Transverse colon (tissue), 4 donors: ENCODE measurements around the gene PCSK5. TPM values are rescaled to one million over a fixed set of nuclear protein-coding genes. Genes with fewer than 3 reads are reported as not detected.

ENCODE experiments used
- DNase-seq: peaks from one replicate; pipeline ENCODE4 v3.0.0-alpha.2; 2019
- H3K27ac ChIP-seq, 4 donors: fragments of 200-600 bp; sonication (generic); 2 replicates each; pipeline ENCODE4 v1.5.1; 2016 to 2018; ENCODE audit warnings: inconsistent platforms in 4 of 4
- H3K27me3 ChIP-seq: fragments of 200-600 bp; sonication (generic); 2 replicates; pipeline ENCODE4 v1.5.1; 2017; ENCODE audit warnings: inconsistent platforms
- H3K36me3 ChIP-seq, 4 donors: fragments of 200-600 bp; sonication (generic); 2 replicates each; pipeline ENCODE4 v1.5.1; 2017 to 2019; ENCODE audit warnings: inconsistent platforms in 4 of 4
- H3K4me1 ChIP-seq, 4 donors: fragments of 200-600 bp; sonication (generic); 2 replicates each; pipeline ENCODE4 v1.5.1; 2017 to 2020; ENCODE audit warnings: inconsistent platforms in 4 of 4
- H3K4me3 ChIP-seq, 4 donors: fragments of 200-600 bp; sonication (generic); 1 replicate in 1 of 4; 2 replicates in 3 of 4; pipeline versions ENCODE4 v1.5.1 to v1.6.1; 2017 to 2019; ENCODE audit warnings: inconsistent platforms in 4 of 4
- H3K9me3 ChIP-seq, 2 donors: fragments of 200-600 bp; sonication (generic); 2 replicates each; pipeline ENCODE4 v1.5.1; 2017 to 2019; ENCODE audit warnings: inconsistent platforms in 2 of 2
- EP300 ChIP-seq: sonication (generic); formaldehyde crosslinking; IDR thresholded peaks from one replicate; pipeline ENCODE4 v1.6.1; 2017; ENCODE audit warnings: antibody characterized with exemption, low read depth
- POLR2A ChIP-seq: fragments of 450-650 bp; IDR thresholded peaks from one replicate; pipeline ENCODE4 v1.6.1; 2016; ENCODE audit warnings: antibody characterized with exemption, mild to moderate bottlenecking, moderate library complexity
- POLR2AphosphoS5 ChIP-seq, 3 donors: sonication (generic); formaldehyde crosslinking; IDR thresholded peaks; one replicate each; pipeline ENCODE4 v1.6.1; 2016; ENCODE audit warnings: antibody characterized with exemption in 3 of 3
- WGBS, 2 donors: methylation state at CpG; one replicate each; pipeline ENCODE4 v1.1.5; 2018; ENCODE audit warnings: low coverage in 1 of 2; 5-methylcytosine and 5-hydroxymethylcytosine counted together
- in situ Hi-C, 4 donors: fragments of 200-750 bp; cut with MboI; loops; one replicate each; pipeline versions ENCODE4 v1.15.0 to v1.15.1; 2017; ENCODE audit warnings: low sequenced_read_pairs in 3 of 4, low pct_ligation_motif_present in 1 of 4, low pct_unique_long_range_greater_than_20kb in 1 of 4
- intact Hi-C: fragments of 100-400 bp; cut with DNase I; formaldehyde crosslinking; loops from one replicate; pipeline ENCODE4 v1.15.1; 2023; ENCODE audit warnings: low total_unique reads
- total RNA-seq, 4 donors: library from RNA; depleted of rRNA; stranded (reverse); fragments of >200 nt; gene quantifications; one replicate each; pipeline ENCODE4 v1.1.0, GENCODE V29; 2016
- TF ChIP-seq, protein P1 (sequence below), 5 experiments: fragments of 200-600 bp in 3 of 5; fragments of 450-650 bp in 2 of 5; sonication (generic) in 3 of 5; IDR thresholded peaks; 1 replicate in 2 of 5; 2 replicates in 3 of 5; pipeline ENCODE4 v1.5.1; 2016 to 2017; ENCODE audit warnings: antibody characterized with exemption in 5 of 5, inconsistent platforms in 3 of 5, mild to moderate bottlenecking in 2 of 5, moderate library complexity in 1 of 5

The PCSK5 gene
- total RNA-seq, 4 donors from 2014 or later = 110 to 248 (median 127) TPM

DNA sequence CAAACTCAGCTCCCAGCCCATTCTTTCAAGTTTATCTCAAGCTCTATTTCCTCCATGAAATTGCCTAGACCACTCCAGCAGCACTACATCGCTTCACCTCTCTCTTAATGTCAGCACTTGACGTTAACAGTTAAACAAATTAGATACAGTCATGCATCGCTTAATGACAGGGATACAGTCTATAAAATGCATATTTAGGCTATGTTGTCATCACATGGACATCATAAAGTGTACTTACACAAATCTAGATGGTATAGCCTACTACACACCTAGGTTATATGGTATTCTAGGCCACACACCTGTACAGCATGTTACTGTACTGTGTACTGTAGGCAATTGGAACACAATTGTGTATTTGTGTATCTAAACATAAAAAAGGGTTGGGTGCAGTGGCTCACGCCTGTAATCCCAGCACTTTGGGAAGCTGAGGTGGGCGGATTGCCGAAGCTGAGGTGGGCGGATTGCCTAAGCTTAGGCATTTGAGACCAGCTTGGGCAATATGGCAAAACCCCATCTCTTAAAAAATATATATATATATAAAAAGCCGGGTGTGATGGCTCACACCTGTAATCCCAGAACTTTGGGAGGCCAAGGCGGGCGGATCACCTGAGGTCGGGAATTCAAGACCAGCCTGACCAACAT is 13.4 kb upstream of the PCSK5 start:
- no peaks in the 10 kb centered on the region for H3K36me3 ChIP-seq
- peak; percentile 30 for DNase-seq
- in situ Hi-C loops = loop anchor here in 3 of 4 donors (25.0 kb wide), 2 partner anchors 410 to 435 kb away; no protein-coding TSS in a partner anchor
- H3K27ac ChIP-seq = peak overlapping the region in 2 of 4 donors; percentile 42
- intact Hi-C loops = no loop called here
- H3K4me3 ChIP-seq = no peak overlapping the region
- TF ChIP-seq EP300 = peak; percentile 15
- TF ChIP-seq POLR2AphosphoS5 (IDR thresholded peaks at IDR 0.05) = peak in 2 of 3 donors; percentile 30 to 72
- TF ChIP-seq POLR2A = no peak
- 69 to 76% methylated on average over 4 to 11 of the region's 11 CpGs for WGBS, 2 donors
- H3K4me1 ChIP-seq = no peaks in the 10 kb centered on the region
- no peaks in the 10 kb centered on the region for H3K27me3 ChIP-seq
- no peaks in the 10 kb centered on the region for H3K9me3 ChIP-seq

DNA sequence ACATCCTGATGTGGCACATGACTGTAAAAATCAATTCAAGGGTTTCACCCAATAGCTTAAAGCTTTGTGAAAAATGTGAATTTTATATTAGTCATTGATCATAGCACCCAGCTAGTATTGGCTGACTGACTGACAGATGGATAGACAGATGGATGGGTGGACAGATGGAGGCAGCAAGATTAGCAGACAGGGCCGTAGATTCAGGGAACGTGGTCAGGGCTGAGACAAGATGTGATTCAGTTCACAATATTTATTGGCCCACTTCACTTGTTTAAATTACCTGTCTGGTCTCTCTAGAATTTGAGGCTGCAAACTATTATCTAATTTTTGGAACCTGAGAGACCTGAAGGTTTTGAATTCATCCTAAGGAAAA is 12.0 kb upstream of the PCSK5 start:
- Histone ChIP-seq H3K4me1 (no peaks in the 10 kb centered on the region), H3K4me3 (no peak overlapping the region), H3K36me3 (no peaks in the 10 kb centered on the region), H3K27ac (no peak overlapping the region), H3K9me3 (no peaks in the 10 kb centered on the region), H3K27me3 (no peaks in the 10 kb centered on the region)
- in situ Hi-C loops = loop anchor here in 3 of 4 donors (25.0 kb wide), 2 partner anchors 409 to 434 kb away; no protein-coding TSS in a partner anchor
- no peak for TF ChIP-seq POLR2A
- no peak for TF ChIP-seq POLR2AphosphoS5 (IDR thresholded peaks at IDR 0.05)
- TF ChIP-seq, protein P1, sequence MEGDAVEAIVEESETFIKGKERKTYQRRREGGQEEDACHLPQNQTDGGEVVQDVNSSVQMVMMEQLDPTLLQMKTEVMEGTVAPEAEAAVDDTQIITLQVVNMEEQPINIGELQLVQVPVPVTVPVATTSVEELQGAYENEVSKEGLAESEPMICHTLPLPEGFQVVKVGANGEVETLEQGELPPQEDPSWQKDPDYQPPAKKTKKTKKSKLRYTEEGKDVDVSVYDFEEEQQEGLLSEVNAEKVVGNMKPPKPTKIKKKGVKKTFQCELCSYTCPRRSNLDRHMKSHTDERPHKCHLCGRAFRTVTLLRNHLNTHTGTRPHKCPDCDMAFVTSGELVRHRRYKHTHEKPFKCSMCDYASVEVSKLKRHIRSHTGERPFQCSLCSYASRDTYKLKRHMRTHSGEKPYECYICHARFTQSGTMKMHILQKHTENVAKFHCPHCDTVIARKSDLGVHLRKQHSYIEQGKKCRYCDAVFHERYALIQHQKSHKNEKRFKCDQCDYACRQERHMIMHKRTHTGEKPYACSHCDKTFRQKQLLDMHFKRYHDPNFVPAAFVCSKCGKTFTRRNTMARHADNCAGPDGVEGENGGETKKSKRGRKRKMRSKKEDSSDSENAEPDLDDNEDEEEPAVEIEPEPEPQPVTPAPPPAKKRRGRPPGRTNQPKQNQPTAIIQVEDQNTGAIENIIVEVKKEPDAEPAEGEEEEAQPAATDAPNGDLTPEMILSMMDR (IDR thresholded peaks at IDR 0.05) = no peak
- no peak for TF ChIP-seq EP300
- intact Hi-C loops = no loop called here
- WGBS, 2 donors = 72 to 80% methylated on average over 2 of the region's 2 CpGs
- DNase-seq = no peak

DNA sequence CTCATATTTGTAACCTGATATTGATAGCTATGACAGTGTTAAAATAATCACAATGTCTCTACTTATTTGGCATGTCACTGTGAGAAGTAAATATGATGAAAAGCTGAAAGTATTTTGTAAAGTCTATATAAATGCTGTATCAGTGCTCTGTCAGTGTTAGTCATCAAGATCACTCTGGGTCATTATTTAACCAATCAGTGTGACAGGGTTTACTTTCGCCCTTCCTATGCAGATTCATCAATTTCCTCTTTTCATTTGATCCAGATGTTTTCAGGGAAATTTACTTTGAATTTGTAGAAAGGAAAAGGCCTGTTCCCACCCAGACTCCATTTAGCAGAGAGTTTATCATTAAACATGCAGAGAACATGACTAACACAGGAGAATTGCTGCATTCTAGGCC is 9.9 kb upstream of the PCSK5 start:
- no peaks in the 10 kb centered on the region for H3K4me1 ChIP-seq
- H3K27ac ChIP-seq = no peak overlapping the region
- DNase-seq = no peak
- no peaks in the 10 kb centered on the region for H3K36me3 ChIP-seq
- 54 to 80% methylated on average over 1 of the region's 1 CpG for WGBS, 2 donors
- no peak overlapping the region for H3K4me3 ChIP-seq
- H3K27me3 ChIP-seq = no peaks in the 10 kb centered on the region
- in situ Hi-C loops = loop anchor here in 3 of 4 donors (25.0 kb wide), 2 partner anchors 407 to 432 kb away; no protein-coding TSS in a partner anchor
- no peaks in the 10 kb centered on the region for H3K9me3 ChIP-seq
- TF ChIP-seq POLR2AphosphoS5 (IDR thresholded peaks at IDR 0.05) (no peak), EP300 (no peak), POLR2A (no peak)
- TF ChIP-seq, protein P1 (IDR thresholded peaks at IDR 0.05) = no peak
- intact Hi-C loops = no loop called here

DNA sequence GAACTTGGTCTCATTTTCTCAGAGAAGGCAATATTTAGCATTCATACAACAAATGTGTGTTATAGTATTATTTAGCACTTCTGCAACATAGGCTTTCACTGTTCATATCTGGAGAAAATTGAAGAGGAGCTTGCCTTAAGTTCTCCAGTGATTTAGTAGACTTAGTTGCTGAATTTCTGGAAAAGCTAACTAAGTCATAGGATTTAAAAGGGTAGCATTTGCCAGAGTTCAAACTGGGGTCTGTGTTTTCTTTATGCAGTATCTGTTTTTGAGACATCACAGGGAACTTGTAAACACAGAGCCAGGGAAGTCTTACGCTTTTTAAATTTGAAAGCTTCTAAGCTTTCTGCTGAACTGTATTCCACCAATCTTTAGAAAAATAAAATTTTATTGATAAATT is 8.7 kb upstream of the PCSK5 start:
- no peaks in the 10 kb centered on the region for H3K27me3 ChIP-seq
- H3K9me3 ChIP-seq = no peaks in the 10 kb centered on the region
- H3K4me3 ChIP-seq = no peak overlapping the region
- intact Hi-C loops = no loop called here
- TF ChIP-seq POLR2AphosphoS5 (IDR thresholded peaks at IDR 0.05) = no peak
- TF ChIP-seq POLR2A = no peak
- TF ChIP-seq, protein P1 (IDR thresholded peaks at IDR 0.05) = no peak
- TF ChIP-seq EP300 = no peak
- no peaks in the 10 kb centered on the region for H3K36me3 ChIP-seq
- in situ Hi-C loops = loop anchor here in 3 of 4 donors (25.0 kb wide), 2 partner anchors 406 to 431 kb away; no protein-coding TSS in a partner anchor
- DNase-seq = no peak
- WGBS, 2 donors = 82 to 95% methylated on average over 1 of the region's 1 CpG
- no peaks in the 10 kb centered on the region for H3K4me1 ChIP-seq
- H3K27ac ChIP-seq = no peak overlapping the region
